HS-5 (cell line): ENCODE results near the gene TIGIT.
"Not testable (repeated sequence)": the region's sequence is repeated elsewhere in the genome, so short reads cannot be mapped to it uniquely, and the experiment has no call there.

ENCODE experiments used
- DNase-seq: peaks from one replicate; pipeline ENCODE4 v3.0.0-alpha.2; 2012; ENCODE audit warnings: low read depth

The TIGIT gene

DNA sequence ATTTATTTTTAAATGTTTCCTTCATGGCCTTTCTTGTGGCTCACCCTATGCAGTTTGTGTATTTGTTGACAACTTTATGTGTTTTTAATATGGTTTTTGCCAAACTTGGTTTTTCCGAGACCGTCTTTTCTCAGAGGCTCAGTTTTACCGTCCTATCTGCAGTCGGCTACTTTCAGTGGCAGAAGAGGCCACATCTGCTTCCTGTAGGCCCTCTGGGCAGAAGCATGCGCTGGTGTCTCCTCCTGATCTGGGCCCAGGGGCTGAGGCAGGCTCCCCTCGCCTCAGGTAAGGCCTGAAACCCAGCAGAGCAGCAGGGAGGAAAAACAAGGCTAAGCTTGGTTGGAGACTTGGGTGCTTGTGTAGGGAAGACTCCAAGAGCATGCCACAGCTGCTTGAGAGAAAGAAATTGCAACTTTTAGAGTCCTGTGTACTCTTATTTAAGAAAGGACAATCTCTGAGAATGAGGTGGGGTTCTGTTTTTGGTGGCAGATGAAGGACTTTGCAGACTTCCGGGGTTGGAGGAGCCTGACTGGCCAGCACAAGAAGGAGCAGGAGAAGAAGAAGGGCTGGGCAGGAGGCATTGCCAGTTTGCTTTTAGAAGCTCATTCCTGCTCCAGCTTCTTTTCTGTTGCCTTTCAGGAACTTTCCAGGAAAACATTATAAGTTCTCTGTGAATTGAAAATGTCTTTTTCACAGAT, at the start of gene TIGIT:
Gene TIGIT (plus strand): TSS at position 191 of the 698 bp plus-strand sequence. CDS start 34 bp downstream, at position 225.
- no peak for DNase-seq

GRCh38 chr3:114252954-114253353, 40.9 kb upstream of the TIGIT start:
- DNase-seq: no peak

- no peak for DNase-seq
Observed at GRCh38 chr3:114253505-114253904, 40.3 kb upstream of the TIGIT start.

DNA sequence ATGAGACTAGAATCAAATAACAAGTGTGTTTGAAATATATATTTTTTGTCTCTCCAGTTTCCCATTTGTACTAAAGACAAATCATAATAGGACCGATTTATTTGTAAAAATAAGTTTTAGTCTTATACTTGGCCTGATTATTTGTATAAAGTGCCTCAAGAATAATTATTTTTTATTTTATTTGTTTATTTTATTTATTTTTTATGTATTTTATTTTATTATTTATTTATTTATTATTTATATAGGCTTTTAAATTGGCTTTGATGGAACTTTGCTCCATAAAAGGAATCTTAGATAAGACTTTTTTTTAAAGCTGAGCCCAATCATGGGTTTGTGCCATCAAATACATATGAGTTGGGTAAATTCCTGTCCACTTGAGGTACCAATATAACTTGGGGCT, 34.3 kb upstream of the TIGIT start:
- no peak for DNase-seq

GRCh38 chr3:114260152-114260551, 33.7 kb upstream of the TIGIT start:
- DNase-seq: no peak

- no peak for DNase-seq
Observed at GRCh38 chr3:114270019-114270418, 23.8 kb upstream of the TIGIT start.

DNA sequence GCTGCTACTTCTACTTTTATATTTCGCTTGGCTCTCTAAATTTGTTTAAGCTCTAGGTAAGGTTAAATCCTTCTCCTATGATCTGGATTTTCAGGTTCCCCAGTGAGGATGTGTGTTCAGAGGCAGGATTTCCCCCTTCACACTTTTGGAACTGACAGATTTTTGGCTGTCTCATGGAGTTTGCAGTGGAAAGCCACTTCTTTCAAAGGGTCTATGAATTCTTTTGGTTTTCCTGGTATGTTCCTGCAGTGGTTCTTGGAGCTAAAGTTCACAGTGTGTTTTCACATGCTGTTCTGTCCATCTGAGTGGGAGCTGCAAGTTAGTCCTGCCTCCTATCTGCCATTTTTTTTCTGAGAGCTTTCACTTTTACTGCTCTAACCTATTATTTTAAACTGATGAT, 21.6 kb upstream of the TIGIT start:
- DNase-seq: no peak

- DNase-seq: no peak
Observed at GRCh38 chr3:114274929-114275328, 18.9 kb upstream of the TIGIT start.

DNA sequence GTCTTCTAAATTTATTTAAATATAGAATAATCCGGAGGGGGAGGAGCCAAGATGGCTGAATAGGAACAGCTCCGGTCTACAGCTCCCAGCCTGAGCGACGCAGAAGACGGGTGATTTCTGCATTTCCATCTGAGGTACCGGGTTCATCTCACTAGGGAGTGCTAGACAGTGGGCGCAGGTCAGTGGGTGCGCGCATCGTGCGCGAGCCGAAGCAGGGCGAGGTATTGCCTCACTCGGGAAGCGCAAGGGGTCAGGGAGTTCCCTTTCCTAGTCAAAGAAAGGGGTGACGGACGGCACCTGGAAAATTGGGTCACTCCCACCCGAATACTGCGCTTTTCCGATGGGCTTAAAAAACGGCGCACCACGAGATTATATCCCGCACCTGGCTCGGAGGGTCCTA, 17.0 kb upstream of the TIGIT start:
- not testable (repeated sequence) for DNase-seq

DNA sequence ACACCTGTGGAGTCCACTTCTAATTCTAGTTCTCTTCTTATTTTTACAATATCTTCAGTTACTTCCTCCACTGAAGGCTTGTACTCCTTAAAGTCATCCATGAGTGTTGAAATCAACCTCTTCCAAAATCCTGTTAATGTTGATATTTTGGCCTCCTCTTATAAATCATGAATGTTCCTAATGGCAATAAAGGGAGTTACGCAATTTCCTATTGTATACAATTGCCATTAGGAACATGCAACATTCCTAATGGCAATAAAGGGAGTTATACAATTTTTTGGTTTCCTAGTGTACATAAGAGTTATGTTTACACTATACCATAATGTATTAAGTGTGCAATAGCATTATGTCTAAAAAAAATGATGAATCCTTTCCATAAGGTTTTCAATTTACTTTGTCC, 9.2 kb upstream of the TIGIT start:
- DNase-seq: no peak

- no peak for DNase-seq
Observed at GRCh38 chr3:114285648-114286230, 8.1 kb upstream of the TIGIT start.

DNA sequence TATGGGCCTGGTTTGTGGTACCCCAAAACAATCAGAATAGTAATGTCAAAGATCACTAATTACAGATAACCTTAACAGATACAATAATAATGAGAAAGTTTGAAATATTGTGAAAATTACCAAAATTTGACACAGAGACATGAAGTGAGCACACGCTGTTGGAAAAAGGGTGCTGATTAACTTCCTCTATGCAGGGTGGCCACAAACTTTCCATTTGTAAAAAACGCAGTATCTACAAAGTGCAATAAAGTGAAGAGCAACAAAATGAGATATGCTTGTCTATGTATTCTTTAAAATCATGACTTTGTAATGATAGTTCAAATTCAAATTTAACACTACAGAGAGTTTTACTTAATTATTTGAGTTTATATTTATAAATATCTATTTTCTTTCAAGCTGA, 7.6 kb upstream of the TIGIT start:
- DNase-seq: no peak

DNA sequence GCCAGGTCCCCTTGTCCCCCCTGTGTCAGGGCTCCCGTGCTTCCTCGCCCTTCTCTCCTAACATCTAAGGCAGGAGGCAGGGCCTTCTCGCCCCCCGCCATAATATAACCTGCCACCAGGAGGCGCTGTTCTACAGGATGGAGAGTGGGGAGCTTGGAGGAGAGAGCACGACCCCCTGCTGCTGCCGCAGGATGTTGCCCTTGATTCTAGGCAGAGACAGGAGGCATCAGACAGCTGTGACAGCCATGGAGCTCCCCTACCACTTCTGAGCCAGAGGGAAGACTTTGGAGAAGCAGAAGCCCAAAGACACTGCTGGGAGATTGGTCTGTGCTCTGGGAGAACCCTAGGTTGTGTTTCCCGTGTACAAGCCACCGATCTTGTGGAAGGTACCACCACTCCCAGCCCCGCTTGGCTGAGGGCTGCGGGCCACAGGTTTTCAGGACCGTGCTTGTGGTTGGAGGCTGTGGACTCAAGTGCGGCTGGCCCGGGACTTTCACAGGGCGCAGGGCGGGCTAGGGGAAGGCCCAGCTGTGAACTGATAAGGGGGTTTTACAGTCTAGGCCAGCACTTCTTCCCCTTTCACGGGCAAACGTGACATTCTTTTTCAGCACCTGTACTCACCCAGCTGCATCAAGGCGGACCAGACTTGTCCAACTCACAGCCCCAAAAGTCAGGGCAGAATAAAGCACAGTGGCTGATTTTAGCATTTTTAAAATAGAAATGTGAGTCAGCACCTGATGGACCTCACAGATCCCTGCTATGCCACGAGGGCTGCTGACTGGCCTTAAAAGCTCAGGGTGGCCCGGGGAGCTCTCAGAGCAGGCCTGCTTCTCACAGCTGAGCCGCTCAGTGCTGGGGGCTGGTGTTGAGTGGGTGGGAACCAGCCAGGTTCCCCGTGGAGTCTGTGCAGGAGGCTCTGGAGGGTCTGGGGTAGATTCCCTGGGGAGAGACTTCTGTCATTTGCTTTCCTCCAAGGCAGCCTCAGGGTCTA, 2.6 kb upstream of the TIGIT start:
- no peak for DNase-seq

GRCh38 chr3:114294940-114295480, 1.2 kb downstream of the TIGIT start:
- DNase-seq: no peak

DNA sequence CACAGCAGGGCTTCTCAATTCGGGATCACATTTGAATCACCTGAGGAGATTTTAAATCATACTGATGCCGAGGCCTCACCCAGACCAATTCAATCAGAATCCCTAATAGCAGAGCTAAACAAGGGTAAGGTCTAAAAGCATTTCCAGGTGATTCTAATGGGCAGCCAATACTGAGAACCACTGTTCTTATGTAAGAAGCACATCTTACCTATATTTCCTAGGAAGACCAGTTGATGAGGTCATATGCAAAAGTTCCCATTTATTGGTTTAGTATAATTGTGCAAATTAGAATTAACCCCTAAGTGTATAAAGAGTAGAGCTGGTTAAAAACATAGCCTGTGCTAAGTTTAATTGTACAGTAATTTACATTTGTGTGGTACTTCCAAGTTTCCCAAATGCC, 2.1 kb downstream of the TIGIT start:
- no peak for DNase-seq

GRCh38 chr3:114299421-114299820, 5.6 kb downstream of the TIGIT start:
- no peak for DNase-seq

GRCh38 chr3:114299941-114300624, 6.3 kb downstream of the TIGIT start:
- no peak for DNase-seq

DNA sequence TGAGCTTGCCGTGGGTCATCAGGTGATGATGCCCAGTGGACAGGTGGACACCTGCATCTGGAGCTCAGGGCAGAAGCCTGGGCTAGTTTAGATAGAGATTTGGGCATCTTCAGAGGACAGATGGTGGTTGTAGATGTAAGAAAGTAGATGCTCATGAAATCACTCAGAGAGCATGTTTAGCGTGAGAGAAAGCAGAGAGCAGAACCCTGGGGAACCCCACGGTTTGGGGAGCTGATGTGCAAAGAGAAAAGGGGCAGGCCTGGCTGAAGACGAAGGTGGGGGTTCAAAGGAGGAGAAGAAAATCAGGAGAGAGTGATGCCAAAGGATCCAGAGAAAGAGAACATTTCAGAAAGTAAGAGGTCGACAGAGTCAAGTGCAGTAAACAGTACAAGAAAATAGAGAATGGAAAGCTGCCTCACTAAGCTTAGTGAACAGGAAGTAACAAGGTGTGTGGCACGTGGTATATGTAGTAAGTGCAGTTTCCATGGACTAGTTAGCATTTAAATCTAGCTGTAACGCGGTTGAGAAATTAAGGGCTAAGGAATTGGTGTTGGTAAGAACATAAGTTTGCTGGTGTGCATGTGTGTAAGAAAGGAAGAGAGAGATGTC, 13.5 kb downstream of the TIGIT start:
- DNase-seq: no peak

- DNase-seq: no peak
Observed at GRCh38 chr3:114307832-114308231, 14.0 kb downstream of the TIGIT start.

DNA sequence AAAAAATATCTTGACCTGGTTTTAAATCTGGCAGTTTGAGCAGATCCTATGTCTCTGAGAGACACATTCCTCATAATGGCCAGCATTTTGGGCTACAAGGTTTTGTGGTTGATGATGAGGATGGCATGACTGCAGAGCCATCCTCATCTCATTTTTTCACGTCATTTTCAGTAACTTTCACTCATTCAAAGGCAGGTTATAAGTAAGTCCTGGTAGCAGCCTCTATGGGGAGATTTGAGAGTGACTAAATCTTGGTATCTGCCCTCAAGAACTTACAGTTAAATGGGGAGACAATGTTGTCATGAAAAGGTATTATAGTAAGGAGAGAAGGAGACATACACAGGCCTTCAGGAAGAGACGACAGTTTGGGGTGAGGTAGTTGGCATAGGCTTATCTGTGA, 14.5 kb downstream of the TIGIT start:
- no peak for DNase-seq

- DNase-seq: no peak
Observed at GRCh38 chr3:114308830-114309229, 15.0 kb downstream of the TIGIT start.

DNA sequence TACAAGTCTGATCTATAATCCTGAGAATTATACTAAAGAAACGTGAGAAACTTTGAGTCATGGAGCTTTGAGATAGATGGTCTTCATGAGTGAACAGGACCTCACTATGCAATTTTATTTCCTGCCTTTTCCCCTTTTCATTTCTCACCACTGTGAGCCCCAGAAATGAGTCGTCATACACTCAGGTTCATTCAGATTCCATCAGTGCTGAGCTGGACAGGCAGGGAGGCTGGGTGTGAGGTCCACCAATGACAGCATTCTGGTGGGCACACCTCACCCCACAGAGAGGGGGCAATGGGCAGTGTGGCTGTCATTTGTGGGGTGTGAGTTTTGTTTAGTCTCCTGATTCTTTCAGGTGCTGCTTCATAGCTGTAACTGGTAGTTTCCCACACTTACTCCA, 16.9 kb downstream of the TIGIT start:
- no peak for DNase-seq
